HG03457 (cell line): Measurements from ENCODE around the gene GPA33.

Experiments
- ATAC-seq: cut with Tn5 transposase; IDR thresholded peaks from one replicate; pipeline ENCODE4 v1.9.1; 2021; ENCODE audit warnings: moderate number of reproducible peaks; ENCODE audit not compliant: unreplicated experiment

GPA33 gene

DNA sequence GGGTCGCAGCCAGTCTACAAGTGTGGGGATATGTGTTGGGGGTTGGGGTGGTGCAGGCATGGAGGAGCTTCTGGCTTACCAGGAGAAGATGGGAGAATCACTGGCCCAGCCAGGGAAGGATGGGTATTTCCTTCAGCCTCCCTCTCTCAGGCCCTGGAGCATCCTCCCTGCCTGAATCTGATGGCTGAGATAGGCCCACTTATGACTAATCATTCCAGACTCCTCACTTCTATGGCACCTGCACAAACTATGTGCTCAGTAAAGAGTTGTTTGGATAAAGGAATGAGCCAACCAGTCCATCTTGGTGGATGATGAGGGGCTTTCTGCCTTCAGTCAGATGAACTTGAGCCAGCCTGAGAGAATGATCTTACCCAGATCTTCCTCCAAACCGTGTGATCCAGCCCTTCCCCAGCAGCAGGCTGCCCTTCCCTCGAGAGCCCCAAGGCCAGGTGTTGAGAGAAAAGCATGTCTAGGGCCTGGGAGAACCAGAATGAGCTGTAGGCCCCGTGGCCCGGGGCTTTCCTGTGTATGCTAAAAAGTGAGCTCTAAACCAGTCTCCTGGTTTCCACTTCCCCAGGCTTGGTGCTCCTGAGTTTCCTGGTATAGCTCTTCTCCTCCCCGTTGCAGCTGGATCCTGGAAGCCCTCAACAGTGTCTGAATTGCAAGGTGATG, 1.3 kb downstream of the GPA33 start:
- no peak for ATAC-seq

DNA sequence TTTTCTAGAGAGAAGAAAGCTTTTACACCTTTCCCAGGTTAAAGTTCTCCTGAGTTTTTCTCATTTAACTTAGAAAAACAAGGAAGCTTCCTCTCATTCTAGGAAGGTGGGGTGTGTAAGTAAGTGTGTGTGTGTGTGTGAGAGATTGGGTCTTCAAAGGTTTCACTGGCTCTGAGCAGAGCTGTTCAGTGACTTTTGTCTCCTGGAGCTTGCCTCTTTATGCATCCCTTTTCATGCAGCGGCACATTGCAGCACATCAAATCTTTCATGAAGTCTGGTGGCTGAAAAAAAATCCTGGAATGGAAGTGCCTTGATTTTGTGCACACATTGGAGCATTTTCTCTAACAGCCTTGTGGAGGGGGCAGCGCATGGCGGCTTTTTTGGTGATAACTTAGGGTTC, 3.4 kb downstream of the GPA33 start:
- no peak for ATAC-seq

DNA sequence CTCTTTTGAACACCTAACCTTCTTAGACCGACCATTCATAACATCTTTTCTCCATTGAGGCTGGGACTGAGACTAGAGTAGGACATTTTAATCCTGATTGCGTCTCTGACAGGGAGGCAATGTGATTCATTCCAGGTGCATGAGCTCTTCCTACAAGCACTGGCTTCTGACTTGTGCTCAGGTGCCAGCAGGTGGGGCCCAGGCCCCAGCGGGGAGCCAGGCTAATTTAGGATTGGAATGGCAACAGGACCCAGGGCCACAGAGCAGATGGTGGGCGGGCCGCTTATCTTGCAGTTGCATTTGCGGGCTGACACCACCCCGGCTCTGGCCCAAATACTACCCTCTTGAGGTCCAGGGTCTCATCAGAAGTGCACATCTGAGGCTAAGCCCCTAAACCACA, 4.1 kb downstream of the GPA33 start:
- no peak for ATAC-seq

DNA sequence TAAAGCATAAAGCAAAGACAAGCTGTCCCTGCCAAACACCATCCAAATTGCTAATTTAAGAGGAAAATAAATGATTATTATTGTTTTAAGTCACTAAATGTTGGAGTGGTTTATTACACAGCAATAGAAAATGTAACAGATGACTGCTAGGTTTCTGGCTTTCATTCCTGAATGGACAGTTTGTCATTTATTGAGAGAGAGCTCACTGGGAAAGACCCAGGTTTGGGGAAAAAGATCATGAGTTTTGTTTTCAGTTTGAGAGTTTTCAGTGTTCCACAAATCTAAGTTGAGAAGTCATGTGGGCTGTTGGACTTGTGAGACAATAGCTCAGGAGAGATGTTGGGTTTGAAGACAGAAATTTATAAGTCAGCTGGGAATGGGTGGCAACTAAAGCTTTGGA, 5.4 kb downstream of the GPA33 start:
- ATAC-seq = no peak

DNA sequence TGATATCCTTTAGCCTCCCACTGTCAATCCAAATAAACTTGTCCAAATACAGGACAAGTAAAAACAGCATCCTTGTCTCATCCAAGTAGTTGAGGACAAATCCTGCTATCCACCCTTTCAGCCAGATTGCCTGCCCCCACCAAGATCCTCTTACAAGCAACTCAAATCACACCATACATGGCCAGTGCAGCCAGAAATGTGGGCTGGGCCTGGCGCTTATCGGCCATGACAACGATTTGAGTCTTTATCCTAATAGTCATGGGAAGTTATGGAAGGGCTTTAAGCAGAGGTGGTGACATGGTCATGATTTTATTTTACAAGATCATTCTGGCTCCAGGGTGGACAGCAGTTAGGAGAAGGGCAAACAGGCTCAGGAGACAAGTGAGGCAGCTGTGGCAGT, 6.3 kb downstream of the GPA33 start:
- no peak for ATAC-seq

DNA sequence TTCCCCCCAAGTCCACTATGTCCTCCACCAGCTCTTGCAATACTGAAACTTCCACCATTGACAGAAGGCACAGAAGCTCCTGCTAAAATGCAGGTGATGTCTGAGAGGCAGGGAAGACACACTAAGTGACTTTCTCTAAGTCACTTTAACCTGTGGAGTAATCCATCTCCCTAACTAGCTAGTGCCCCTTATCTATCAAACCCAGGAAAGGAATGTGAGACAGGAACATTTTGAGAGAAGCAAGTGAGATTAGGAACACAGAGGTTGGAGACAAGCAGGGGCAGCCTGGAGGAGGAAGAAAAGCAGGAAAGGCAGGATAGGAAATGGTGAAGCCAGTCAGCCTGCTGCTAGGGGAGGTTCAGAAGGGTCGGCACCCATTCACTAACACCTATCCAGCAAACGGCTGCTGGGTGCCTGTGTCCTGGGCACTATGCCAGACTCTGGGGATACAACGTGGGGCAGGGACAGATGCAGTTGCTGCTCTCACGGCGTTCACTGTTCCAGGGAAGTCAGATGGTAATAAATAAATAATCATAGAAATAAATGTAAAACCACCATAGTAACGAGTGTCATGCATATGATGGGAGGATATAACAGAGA, 7.0 kb downstream of the GPA33 start:
- no peak for ATAC-seq

DNA sequence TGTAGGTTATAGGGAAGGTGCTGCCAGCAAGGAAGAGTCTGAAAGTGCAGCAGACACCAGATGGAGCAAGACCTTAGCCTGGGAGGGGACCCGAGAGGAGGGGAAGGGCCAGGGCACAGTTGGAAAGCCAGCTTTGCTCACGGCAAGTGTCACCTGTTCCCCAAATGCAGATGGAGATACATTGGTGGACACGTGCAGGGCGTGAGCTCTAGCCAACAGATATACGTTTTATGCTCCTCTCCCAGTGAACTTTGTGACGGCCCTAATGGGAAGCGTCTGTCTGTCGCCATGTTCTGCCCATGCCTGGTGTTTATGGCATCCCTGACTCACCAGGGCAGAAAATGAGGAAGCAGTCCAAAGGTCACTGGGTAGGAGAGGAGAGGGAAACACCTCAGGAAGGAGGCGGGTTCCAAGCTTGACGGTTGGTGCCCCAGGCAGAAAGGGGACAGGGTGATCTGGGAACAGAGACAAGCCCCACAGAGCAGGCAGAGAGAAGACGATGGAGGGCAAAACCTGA, 7.6 kb downstream of the GPA33 start:
- ATAC-seq = no peak

DNA sequence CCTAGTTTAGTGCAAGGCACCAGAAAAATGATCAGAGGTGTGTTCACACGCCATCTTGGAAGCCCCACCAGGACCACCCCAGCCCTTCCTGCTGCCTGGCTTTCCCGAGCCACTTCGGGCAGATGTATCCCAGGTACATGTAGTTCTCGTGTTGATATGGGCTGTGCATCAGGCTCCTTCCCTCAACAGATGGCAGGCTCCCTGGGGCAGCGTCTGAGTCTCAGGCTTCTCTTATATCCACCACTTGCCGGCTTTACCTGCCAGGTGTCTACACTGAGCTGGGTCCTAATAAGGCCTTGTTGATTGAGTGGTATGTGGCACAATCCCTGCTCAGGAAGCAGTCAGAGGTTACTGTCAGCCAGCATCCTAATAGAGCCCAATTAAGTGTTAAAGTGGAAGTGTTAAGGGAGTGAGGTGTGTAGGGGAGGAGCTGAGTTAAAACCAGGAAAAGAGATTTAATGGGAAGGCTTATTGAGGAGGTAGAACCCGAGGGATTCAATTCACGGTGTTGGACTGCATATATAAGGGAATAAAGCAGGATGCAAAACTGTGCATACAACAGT, 8.5 kb downstream of the GPA33 start:
- ATAC-seq = no peak

DNA sequence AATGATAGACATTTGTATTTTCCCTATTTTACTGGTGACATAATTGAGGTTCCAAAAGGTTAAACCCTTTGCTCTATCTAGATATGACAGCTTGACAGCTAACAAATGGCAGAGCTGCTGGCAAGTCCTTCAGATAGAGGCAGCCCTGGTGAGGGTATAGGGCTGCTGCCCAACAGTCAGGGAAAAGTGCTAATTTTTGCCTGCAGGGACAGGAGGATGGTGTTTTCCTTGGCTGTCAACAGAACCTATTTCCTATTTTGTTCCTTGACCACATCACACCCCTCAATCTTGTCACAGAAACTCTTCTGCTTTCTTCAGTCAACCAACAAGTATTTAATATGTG, 12.3 kb downstream of the GPA33 start:
- no peak for ATAC-seq

DNA sequence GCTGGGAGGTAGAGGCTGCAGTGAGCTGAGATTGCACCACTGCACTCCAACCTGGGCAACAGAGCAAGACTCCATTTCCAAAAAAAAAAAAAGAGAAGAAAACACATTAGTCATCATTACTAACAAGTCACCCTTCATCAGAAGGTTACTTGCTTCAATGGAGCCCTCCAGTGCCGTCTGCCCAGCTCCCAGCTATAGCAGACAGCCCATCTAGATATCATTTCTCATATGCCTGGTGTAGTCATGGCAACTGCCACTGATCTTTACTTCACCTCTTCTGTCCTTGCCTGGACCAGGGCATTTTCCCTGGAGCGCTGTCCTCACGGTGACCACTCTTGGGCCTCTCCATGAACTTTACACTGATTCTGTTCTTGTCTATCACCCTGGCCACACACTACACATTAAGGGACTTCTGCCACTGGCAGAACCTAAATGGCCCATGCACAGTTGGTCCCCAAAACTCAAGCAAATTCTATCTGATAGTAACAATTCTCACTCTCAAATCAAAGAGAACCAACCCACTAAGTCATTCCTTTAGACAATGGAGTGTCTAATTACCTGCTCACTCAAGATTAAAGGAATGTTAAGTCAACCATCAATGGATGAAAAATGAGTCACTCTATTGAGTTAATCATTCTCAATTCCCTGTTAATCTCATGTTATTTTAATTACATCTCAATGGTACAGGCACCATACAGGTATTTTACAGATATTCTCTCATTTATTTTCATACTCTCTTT, 12.9 kb downstream of the GPA33 start:
- ATAC-seq = no peak

DNA sequence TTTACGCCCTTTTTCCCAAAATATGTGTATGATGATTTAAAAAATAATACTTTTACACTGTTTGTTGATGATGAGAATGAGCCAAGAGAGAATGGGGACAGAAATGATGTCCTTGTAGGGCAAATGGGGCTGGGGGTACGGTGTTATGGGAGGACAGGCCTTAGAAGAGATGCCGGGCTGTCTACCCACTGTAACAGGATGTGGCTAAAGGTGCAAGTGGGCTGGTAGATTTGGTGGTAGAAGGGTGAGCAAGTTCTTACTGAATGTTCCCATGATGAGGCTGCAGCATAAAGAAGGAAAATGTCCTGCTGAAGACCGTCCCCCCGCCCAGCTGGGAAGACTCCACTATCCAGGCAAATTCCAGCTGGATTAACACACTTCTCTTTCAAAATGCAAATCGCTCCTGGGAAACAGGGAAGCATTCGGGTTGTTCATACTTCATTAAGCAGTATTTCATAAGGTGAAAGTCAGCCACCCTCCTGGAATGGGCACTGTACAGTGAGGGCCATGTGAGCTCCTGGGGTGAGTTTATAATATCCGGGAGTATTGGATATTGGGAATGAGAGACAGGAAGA, 14.0 kb downstream of the GPA33 start:
- no peak for ATAC-seq

DNA sequence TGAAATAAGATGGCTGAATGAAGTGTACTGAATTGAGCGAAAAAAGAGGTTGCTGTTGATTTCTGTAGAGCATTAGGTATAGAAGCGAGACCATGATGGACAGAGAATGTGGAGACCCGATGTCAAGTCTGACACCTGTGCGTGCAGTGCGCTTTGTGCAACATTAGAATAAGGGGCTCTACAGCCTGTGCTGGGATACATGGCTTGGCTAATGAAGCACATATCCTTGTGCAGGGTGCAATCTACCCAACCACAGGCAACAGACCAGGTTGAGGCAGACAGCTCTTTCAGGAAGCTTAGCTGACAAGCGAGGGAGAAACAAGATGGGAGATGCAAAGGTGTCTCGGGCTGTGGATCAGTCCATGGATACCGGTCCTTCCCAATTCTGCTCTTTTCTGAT, 18.9 kb downstream of the GPA33 start:
- ATAC-seq = no peak

DNA sequence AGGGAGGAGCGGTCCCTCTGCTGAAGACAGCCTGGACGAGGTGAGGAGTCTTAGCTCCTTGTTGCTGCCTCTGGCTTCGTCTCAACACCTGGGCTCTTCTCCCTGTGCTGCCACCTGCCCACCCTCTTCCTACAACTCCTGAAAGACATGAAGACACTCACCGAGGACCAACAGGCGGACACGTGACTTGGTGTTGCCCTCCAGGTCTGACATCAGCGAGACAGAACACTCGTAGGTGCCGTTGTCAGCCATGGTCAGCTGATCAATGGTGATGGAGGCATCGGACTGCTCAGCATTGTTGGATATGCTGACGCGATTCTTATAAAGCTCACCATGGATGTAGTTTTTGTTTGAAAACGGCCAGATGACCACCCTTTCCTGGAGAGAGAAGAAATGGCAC, 21.4 kb downstream of the GPA33 start:
- ATAC-seq = no peak

DNA sequence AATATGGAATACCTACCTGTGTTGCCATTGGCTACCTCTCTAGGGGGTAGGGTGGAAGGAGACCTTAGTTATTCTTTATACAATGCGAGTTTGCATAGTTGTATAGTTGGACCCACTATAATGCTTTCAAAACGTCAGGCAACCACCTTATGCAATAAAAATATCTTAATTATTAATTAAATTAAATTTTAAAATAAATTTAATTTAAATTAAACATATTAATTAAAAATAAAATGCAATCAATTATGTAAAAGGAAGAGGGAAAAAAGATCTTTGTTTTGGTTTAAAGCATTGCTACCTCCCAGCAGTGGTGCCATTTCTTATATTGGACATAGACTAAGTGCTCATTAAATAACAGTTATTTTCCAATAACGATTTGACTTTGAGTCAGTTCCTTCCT, 22.3 kb downstream of the GPA33 start:
- no peak for ATAC-seq

DNA sequence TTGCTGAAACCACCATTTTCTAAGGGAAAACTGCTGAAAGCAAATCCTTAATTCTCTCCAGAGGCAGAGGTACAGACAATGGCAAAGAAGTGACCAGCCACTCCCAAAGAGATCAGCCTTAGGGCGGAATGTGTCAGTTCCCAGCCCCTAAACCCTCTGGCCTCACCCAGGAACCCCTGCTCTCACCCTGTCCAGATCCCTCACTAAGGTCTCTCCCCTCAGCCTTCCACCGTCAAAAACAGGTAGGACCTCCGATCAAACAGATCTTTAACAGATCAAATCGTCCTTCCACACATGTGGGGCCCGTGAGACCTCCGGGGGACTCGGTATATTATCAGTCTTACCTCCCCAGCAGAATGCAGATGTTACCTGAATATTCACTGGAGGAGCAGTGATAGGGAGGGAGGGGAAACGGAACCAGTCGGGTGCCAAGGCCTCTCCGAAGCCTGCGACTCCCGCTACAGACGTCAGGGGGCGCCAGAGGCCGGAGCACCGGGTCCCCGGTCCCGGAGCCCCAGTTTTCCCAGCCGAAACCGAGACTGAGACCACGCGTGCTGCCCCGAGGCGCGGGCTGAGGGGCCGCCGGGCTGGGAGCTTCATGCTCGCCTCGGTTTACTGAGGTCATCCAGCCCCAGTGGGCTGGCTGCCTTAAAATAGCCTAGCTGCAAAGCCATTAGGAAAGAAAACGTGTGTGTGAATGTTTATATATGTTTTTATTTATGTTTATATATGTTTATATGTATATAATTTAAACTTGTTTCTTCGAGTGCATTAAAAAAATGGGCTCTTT, 23.6 kb downstream of the GPA33 start:
- ATAC-seq = no peak

DNA sequence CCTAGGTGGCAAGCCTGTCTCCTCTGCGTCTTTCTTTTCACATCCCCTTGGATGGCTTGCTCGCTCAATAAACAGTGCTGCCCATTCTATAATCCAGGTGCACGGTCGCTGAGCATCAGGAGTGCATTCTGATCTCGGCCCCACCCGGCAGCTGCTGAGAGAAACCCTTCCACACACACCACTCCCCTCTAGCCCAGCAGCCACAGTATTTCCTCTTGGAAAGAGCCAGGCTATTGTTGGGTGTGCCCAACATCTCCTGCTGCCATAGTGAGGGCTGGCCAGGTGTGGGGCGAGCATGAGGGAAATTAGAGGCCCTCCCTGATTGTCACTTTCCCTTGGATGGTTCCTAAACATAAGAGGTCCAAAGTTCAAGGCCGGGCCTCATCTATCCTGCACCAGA, 24.7 kb downstream of the GPA33 start:
- no peak for ATAC-seq

DNA sequence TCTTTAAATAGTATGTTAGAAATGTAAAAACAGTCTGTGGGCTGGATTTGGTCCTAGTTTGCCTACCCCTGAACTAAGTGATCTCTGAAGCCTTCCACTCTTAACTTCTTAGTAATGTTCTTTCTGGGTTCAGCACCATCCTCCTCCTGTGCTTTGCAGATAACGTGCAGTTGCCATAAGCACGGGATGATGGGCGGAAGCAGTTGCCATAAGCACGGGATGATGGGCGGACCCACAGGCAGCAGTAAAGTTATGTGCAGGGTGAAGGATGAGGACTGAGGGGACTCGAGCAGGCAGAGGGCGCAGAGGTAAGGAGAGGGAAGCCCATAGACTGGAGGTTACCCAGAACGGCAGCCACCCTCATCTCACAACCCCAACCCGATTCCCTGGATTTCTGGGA, 25.6 kb downstream of the GPA33 start:
- no peak for ATAC-seq

DNA sequence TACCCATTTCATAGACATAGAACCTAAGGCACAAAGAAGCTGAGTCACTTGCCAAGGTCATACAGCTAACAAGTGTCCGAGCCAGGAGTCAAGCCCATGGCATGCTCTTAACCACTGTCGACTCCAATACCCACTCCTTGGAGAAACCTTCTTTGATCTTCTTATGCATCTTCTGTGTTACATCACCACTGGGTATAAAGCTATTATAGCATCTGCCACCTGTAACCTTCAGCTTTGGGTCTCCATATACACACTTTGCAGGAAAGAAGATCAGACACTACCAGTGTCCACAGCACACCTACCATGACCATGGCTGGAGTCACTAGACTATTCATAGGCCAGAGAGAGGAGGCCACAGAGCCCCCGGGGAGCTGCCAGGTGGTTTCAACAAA, 29.1 kb downstream of the GPA33 start:
- ATAC-seq = no peak

DNA sequence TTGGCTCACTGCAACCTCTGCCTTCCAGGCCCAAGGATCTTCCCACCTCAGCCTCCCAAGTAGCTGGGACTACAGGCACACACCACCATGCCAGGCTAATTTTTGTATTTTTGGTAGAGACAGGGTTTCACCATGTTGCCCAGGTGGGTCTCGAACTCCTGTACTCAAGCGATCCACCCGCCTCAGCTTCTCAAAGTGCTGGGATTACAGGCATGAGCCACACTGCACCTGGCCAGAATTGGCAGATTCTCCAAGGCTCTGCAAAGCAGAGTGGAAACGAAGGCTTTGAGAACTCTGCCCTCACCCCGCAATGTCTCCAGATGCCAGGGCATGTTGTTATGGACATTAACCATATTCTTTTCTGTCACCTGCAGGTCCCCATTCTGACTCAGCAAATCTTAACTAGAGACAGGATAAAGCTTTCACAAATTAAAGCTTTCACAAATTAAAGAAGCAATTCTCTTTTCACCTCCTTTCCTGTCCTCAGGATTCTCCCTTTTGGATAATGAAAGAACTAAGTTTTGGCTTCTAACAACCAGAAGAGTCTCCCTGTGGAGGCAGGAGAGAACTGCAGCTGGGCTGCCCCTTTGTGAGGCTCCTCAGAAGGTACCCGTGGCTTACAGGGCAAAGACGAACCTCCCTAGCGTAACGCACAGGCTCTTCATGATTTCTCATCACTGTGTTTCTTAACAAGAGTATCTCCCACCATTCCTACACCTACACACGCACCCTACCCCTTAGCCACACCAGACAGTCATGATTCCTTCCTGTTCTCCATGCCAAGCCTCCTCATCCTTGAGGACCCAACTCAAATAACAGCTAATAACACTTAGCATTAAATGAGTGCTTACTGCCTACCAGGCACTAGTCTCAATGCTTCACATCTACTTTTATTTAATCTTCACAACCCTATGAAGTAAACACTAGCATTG, 29.8 kb downstream of the GPA33 start:
- ATAC-seq = no peak

DNA sequence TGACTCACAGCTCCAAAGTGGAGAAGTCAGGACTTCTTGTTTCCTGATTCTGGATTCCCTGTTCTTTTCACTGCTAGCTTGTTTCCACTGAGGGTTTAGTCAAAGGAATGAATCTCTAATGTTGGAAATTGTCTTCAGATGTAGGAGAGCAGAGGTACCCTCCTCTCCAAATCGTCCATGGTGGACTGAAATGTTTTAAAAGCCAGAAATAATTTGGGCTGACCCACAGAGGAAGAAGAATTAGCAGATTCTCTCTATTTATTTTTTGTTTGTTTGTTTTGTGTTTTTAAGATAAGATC, 30.4 kb downstream of the GPA33 start:
- ATAC-seq = no peak
